HuH-7 (cell line): ENCODE data around the gene CD28.
"Not testable (repeated sequence)": the region's sequence is repeated elsewhere in the genome, so short reads cannot be mapped to it uniquely, and the experiment has no call there.

Experiments
- DNase-seq: peaks from one replicate; pipeline ENCODE4 v3.0.0; 2011; ENCODE audit warnings: low spot score

The CD28 gene

GRCh38 chr2:203785391-203786110 lies 79.1 kb downstream of the CD28 start:
- not testable (repeated sequence) for DNase-seq

GRCh38 chr2:203786549-203787351 lies 80.3 kb downstream of the CD28 start:
- DNase-seq = no peak

GRCh38 chr2:203787979-203788378 lies 81.5 kb downstream of the CD28 start:
- no peak for DNase-seq
